Measurements from ENCODE around the gene TBX1. TPM values are rescaled to one million over a fixed set of nuclear protein-coding genes. Genes with fewer than 3 reads are reported as not detected.

TBX1 gene
- total RNA-seq, 8 experiments from 2014 or later: 0.23 to 1.9 (median 0.57) TPM; not detected in 1

- Histone ChIP-seq H3K27ac (no peak overlapping the region), H3K4me1 (replicated peaks in 1 of 2) (peaks cover 53 to 65% of the 10 kb centered on the region in 2 donors), H3K4me3 (no peak overlapping the region)
- no peak for ATAC-seq (replicated peaks in 6 of 8)
- in situ Hi-C loops (cut with MboI; ENCODE audit: low pct_unique_long_range_greater_than_20kb in 2 of 9, low sequenced_read_pairs in 9 of 9, unreplicated experiment in 9 of 9): no loop called here
- WGBS, 10 experiments: 50 to 100% methylated on average over 1 to 3 of the region's 5 CpGs; no CpG with 5 or more reads in 8 of the 10 experiments
Measured at GRCh38 chr22:19734837-19735382, 25.7 kb upstream of the TBX1 start.

GRCh38 chr22:19735665-19736510 is 24.7 kb upstream of the TBX1 start:
- WGBS, 10 experiments: 40% methylated on average over 1 of the region's 21 CpGs; no CpG with 5 or more reads in 9 of the 10 experiments
- peaks cover 53 to 59% of the 10 kb centered on the region in 2 donors for H3K4me1 ChIP-seq (replicated peaks in 1 of 2)
- H3K27ac ChIP-seq: peak overlapping the region in 1 of 2 donors; percentile 24
- in situ Hi-C loops (cut with MboI; ENCODE audit: low pct_unique_long_range_greater_than_20kb in 2 of 9, low sequenced_read_pairs in 9 of 9, unreplicated experiment in 9 of 9): no loop called here
- ATAC-seq (replicated peaks in 6 of 8): peak in 5 of 8 experiments; percentile 11 to 30 (median 16)
- no peak overlapping the region for H3K4me3 ChIP-seq

GRCh38 chr22:19737846-19738663 is 22.5 kb upstream of the TBX1 start:
- Histone ChIP-seq H3K4me1 (replicated peaks in 1 of 2) (peaks cover 37 to 38% of the 10 kb centered on the region in 2 donors), H3K4me3 (no peak overlapping the region), H3K27ac (peak overlapping the region in 1 of 2 donors; percentile 73)
- ATAC-seq (replicated peaks in 6 of 8): peak in 1 of 8 experiments; percentile 3
- WGBS, 10 experiments: 0 to 90% methylated on average over 1 to 2 of the region's 17 CpGs; no CpG with 5 or more reads in 8 of the 10 experiments
- in situ Hi-C loops (cut with MboI; ENCODE audit: low pct_unique_long_range_greater_than_20kb in 2 of 9, low sequenced_read_pairs in 9 of 9, unreplicated experiment in 9 of 9): no loop called here

GRCh38 chr22:19738664-19739447 is 21.7 kb upstream of the TBX1 start:
- no peak for ATAC-seq (replicated peaks in 6 of 8)
- Histone ChIP-seq H3K4me3 (no peak overlapping the region), H3K27ac (peak overlapping the region in 1 of 2 donors; percentile 32), H3K4me1 (replicated peaks in 1 of 2) (peaks cover 37 to 38% of the 10 kb centered on the region in 2 donors)
- in situ Hi-C loops (cut with MboI; ENCODE audit: low pct_unique_long_range_greater_than_20kb in 2 of 9, low sequenced_read_pairs in 9 of 9, unreplicated experiment in 9 of 9): no loop called here
- 20 to 80% (median 52%) methylated on average over 1 to 9 of the region's 31 CpGs; no CpG with 5 or more reads in 6 of the 10 experiments for WGBS, 10 experiments

GRCh38 chr22:19739448-19739895 is 21.1 kb upstream of the TBX1 start:
- WGBS, 10 experiments: 80% methylated on average over 1 of the region's 16 CpGs; no CpG with 5 or more reads in 9 of the 10 experiments
- Histone ChIP-seq H3K4me3 (no peak overlapping the region), H3K4me1 (replicated peaks in 1 of 2) (peaks cover 37 to 38% of the 10 kb centered on the region in 2 donors), H3K27ac (no peak overlapping the region)
- ATAC-seq (replicated peaks in 6 of 8): peak in 1 of 8 experiments; percentile 24
- in situ Hi-C loops (cut with MboI; ENCODE audit: low pct_unique_long_range_greater_than_20kb in 2 of 9, low sequenced_read_pairs in 9 of 9, unreplicated experiment in 9 of 9): no loop called here

- Histone ChIP-seq H3K27ac (no peak overlapping the region), H3K4me3 (no peak overlapping the region), H3K4me1 (replicated peaks in 1 of 2) (peaks cover 36 to 38% of the 10 kb centered on the region in 2 donors)
- in situ Hi-C loops (cut with MboI; ENCODE audit: low pct_unique_long_range_greater_than_20kb in 2 of 9, low sequenced_read_pairs in 9 of 9, unreplicated experiment in 9 of 9): no loop called here
- 57 to 88% (median 60%) methylated on average over 1 to 4 of the region's 7 CpGs; no CpG with 5 or more reads in 7 of the 10 experiments for WGBS, 10 experiments
- ATAC-seq (replicated peaks in 6 of 8): no peak
Measured at GRCh38 chr22:19739911-19740449, 20.6 kb upstream of the TBX1 start.

- WGBS, 10 experiments: 85 to 100% (median 100%) methylated on average over 1 to 4 of the region's 15 CpGs; no CpG with 5 or more reads in 7 of the 10 experiments
- peaks cover 34 to 37% of the 10 kb centered on the region in 2 donors for H3K4me1 ChIP-seq (replicated peaks in 1 of 2)
Measured at GRCh38 chr22:19740586-19740985, 20.0 kb upstream of the TBX1 start.

GRCh38 chr22:19741053-19741452 is 19.5 kb upstream of the TBX1 start:
- WGBS, 10 experiments: 81 to 100% (median 100%) methylated on average over 1 to 4 of the region's 7 CpGs; no CpG with 5 or more reads in 6 of the 10 experiments
- no peak overlapping the region for H3K4me3 ChIP-seq
- H3K27ac ChIP-seq: no peak overlapping the region
- peaks cover 32 to 37% of the 10 kb centered on the region in 2 donors for H3K4me1 ChIP-seq (replicated peaks in 1 of 2)
- ATAC-seq (replicated peaks in 6 of 8): no peak
- in situ Hi-C loops (cut with MboI; ENCODE audit: low pct_unique_long_range_greater_than_20kb in 2 of 9, low sequenced_read_pairs in 9 of 9, unreplicated experiment in 9 of 9): no loop called here

More at GRCh38 chr22:19740586-19740985, 20.0 kb upstream of the TBX1 start:
- Histone ChIP-seq H3K27ac (no peak overlapping the region), H3K4me3 (no peak overlapping the region)
- ATAC-seq (replicated peaks in 6 of 8): no peak
- in situ Hi-C loops (cut with MboI; ENCODE audit: low pct_unique_long_range_greater_than_20kb in 2 of 9, low sequenced_read_pairs in 9 of 9, unreplicated experiment in 9 of 9): no loop called here

GRCh38 chr22:19742160-19743066 is 18.2 kb upstream of the TBX1 start:
- no peak for ATAC-seq (replicated peaks in 6 of 8)
- 40 to 100% (median 80%) methylated on average over 1 to 4 of the region's 21 CpGs; no CpG with 5 or more reads in 3 of the 10 experiments for WGBS, 10 experiments

GRCh38 chr22:19743081-19743480 is 17.5 kb upstream of the TBX1 start:
- WGBS, 10 experiments: 80 to 90% (median 82%) methylated on average over 1 to 2 of the region's 6 CpGs; no CpG with 5 or more reads in 7 of the 10 experiments
- no peak for ATAC-seq (replicated peaks in 6 of 8)
- H3K4me3 ChIP-seq: no peak overlapping the region
- H3K27ac ChIP-seq: peak overlapping the region in 1 of 2 donors; percentile 53
- peaks cover 14 to 18% of the 10 kb centered on the region in 2 donors for H3K4me1 ChIP-seq (replicated peaks in 1 of 2)
- in situ Hi-C loops (cut with MboI; ENCODE audit: low pct_unique_long_range_greater_than_20kb in 2 of 9, low sequenced_read_pairs in 9 of 9, unreplicated experiment in 9 of 9): no loop called here

More at GRCh38 chr22:19742160-19743066, 18.2 kb upstream of the TBX1 start:
- no peak overlapping the region for H3K4me3 ChIP-seq
- peaks cover 21 to 25% of the 10 kb centered on the region in 2 donors for H3K4me1 ChIP-seq (replicated peaks in 1 of 2)
- in situ Hi-C loops (cut with MboI; ENCODE audit: low pct_unique_long_range_greater_than_20kb in 2 of 9, low sequenced_read_pairs in 9 of 9, unreplicated experiment in 9 of 9): no loop called here
- H3K27ac ChIP-seq: no peak overlapping the region

- Histone ChIP-seq H3K27ac (no peak overlapping the region), H3K4me1 (replicated peaks in 1 of 2) (peaks cover 9 to 12% of the 10 kb centered on the region in 2 donors), H3K4me3 (no peak overlapping the region)
- no peak for ATAC-seq (replicated peaks in 6 of 8)
- in situ Hi-C loops (cut with MboI; ENCODE audit: low pct_unique_long_range_greater_than_20kb in 2 of 9, low sequenced_read_pairs in 9 of 9, unreplicated experiment in 9 of 9): no loop called here
- WGBS, 10 experiments: no CpG with 5 or more reads among the region's 4 CpGs
Measured at GRCh38 chr22:19743651-19744050, 16.9 kb upstream of the TBX1 start.

Measured in motor neuron (in vitro differentiated cells).